AG09319 (cell line): ENCODE measurements around the gene PRDM13.

Experiments
- DNase-seq: peaks from one replicate; pipeline ENCODE4 v3.0.0-alpha.2; 2010; ENCODE audit warnings: low read depth; ENCODE audit errors: extremely low read depth
- TF ChIP-seq, protein P1 (sequence below): IDR thresholded peaks from 2 replicates; pipeline ENCODE4 v1.5.1; 2011; ENCODE audit warnings: low read depth, mild to moderate bottlenecking, inconsistent platforms, low read length, moderate library complexity

PRDM13 gene

DNA sequence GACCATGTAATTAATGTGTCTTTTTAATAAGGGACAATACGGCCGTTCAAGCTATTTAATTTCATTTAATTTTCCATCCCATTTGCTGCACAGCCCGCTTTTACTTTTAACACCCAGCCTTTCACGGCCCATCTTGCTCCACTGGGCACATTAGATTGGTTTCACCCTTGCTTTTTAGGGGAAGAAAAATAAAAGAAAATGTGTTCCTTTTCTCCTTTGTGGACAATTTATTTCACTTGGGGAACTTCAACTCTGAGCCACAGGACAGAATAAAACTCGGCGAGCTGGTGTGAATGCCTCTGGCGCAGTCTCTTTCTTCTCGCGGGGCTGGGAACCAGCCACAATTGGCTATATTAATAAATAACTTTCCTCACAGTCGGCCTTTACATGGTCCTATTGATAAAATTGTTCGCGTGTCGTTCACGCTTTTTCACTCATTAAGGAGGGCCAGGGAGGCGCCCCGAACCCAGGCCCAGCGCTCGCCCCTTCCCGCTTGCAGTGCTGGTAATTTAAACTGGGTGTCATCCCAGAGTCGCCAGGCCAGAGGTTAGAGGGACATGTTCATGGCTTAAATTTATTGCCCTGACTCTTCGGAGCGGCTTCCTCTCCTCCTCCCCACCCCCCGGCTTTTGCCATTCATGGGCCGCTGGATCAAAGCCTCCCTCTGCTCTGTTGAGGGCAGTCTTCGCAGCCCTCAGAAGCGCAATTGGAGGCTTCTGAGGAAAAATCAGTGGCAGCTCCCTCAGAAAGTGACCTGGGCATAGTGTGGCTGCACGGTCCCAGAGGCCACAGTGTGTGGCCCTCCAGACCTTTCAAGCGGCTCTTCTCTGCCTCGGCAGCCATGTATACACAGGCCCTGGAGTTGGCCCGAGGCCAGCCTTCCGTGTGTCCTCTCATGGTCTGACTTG is 2.2 kb upstream of the PRDM13 start:
- no peak for DNase-seq
- TF ChIP-seq, protein P1, sequence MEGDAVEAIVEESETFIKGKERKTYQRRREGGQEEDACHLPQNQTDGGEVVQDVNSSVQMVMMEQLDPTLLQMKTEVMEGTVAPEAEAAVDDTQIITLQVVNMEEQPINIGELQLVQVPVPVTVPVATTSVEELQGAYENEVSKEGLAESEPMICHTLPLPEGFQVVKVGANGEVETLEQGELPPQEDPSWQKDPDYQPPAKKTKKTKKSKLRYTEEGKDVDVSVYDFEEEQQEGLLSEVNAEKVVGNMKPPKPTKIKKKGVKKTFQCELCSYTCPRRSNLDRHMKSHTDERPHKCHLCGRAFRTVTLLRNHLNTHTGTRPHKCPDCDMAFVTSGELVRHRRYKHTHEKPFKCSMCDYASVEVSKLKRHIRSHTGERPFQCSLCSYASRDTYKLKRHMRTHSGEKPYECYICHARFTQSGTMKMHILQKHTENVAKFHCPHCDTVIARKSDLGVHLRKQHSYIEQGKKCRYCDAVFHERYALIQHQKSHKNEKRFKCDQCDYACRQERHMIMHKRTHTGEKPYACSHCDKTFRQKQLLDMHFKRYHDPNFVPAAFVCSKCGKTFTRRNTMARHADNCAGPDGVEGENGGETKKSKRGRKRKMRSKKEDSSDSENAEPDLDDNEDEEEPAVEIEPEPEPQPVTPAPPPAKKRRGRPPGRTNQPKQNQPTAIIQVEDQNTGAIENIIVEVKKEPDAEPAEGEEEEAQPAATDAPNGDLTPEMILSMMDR, result no peak

DNA sequence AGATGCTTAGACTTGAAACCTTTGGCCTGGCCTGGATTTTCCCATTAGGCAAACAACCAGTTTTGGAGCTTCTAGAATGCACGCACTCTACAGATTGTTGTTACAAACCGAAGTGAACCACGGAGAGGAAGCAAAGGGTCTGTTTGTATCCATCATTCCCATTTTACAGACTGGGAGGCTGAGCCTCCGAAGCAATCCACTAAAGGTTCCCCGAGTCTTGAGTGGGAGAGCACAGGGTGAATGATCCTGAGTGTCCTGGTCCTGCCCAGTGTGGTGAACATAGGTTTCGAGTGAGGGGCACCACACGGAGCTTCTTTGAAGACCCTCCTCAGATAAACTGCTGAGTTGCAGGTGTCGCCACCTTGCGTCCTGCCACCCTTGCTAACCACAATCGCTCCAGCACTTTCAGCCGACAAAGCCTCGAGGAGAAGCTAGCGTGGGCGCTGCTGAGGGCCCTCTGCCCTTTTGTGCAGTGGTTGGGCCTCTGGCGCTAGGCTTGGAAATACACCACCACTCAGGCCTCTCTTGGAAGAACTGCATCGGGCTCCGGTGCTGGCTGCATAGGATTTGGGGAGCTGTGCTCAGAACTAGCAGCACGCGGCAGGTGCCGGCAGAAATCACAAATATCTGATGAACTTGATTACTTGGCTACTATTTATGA is 1.4 kb upstream of the PRDM13 start:
- DNase-seq, result no peak
- TF ChIP-seq, protein P1, result no peak; the same call in 1 of the 2 replicates

DNA sequence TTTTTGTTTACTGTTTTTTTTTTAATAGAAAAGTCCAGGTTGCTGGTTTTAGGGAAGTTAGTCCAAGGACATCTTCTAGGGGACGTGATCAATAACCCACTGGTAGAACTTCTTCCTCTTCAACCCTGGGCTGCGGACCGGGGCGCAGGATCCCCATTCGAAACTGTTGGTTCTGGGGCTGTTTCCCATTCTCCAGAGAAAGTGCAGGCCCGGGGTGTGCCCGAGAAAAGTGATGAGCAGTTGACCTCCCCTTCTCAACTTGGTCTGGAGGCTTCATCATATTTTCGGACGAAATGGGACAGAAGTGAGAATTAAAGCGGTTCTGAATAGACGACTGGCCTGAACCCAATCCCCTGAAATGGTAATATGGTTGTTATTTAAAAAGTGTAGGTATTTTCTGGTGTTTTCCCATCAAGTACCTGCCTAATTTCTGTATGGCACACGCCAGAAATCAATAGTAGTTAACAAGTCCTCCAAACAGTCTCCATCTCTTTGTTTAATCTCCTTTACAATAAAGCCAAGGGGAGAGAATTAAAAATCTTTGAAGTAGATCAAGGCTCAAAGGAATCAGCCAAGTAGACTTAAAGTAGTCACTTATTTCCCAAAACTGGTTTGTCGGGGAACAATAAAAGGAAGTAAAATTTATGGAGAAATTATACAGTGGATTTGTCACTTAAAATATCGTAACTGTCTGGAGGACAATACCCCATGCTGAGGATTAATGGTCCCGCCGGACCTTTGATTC is 550 bp upstream of the PRDM13 start:
- TF ChIP-seq, protein P1, result no peak
- no peak for DNase-seq

DNA sequence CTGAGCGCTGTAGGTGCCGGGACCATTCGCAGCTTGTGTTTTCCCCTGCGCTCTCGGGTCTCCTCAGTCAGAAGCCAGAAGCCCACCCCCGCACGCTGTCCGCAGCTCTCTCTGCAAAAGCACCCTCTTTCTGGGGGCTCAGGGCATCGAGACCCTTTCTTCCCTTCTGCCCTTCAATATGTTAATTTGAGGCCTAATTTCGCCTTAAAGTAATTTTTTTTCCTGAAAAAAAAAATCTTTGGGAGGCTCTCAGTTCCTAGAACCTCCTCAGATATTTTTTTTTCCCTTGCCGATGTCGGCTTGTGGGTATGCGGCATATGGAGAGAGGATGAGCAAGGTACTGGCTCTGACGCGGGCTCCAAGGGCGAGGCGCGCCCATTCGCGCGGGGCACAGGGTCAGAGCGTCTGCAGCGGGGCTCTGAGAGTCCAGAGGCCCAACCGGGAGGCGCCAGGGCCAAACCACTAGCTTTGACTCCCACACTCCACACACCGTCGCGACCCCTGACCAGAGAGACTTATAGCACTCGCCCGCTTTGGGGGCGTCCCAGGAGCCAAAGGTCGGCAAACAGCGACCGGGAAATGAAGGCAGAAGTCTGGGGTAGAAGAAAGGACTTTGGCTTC is 893 bp downstream of the PRDM13 start:
- TF ChIP-seq, protein P1, result no peak
- no peak for DNase-seq

DNA sequence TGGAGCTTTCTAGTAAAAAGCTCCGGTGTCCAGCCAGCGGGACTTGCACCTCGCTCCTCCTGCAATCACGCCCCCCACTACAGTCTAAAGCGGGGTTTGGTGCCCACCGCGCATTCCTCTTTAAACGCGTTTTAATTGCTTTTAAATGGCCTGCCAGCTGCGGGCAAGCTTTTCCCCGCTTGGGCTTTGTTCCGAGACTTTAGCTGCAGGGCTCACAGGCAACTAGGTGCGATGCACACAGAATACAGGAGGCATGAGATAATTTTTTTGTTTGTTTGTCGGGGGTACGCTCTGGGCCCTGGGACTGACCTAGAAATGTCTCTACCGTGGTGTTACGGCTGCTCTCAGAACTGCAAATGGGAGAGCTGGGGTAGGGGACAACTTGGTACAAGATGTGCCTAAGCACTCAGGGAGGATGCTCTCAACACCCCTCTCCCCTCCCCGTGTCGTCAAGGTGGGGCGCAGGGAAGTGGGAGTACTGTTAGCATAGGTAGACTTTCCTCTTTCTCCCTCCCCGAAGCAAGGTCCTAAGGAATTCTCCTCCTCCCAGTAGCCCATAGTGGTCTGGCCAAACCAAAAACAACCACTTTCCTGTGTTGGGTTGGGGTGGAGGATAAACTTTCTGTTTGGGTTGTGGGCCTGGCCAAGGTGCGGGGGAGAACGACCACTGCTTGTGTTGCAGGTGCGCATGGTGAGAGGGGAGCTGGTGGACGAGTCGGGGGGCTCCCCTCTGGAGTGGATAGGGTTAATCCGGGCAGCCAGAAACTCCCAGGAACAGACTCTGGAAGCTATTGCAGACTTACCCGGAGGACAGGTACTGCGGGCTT is 1.6 kb downstream of the PRDM13 start:
- DNase-seq, result no peak
- TF ChIP-seq, protein P1, result no peak

DNA sequence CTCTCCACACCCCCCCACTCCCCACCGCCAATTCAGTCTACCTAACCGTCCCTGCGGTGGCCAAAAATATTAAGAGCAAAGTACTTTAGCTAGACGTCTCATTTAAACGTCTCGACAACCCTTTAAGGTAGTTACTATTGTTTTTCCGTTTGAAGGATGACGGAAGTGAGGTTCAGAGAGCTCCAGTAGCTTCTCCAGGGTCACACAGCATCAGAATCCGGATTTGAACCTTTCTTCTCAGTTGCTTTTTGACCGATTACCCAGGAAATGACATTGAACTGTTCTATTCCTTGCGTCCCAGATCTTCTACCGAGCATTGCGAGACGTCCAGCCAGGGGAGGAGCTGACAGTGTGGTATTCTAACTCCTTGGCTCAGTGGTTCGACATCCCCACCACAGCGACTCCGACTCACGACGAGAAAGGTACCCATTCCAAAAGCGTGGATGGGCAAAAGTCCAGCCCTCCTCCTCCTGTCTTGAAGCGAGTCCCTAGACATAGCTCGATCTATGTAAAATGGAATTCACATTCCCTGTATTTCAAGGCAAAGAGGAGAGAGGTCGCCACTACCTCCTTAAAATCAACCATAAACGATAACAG is 2.4 kb downstream of the PRDM13 start:
- DNase-seq, result no peak
- TF ChIP-seq, protein P1, result no peak
